HG03558 (cell line): ENCODE measurements around the gene MYO16.
"Not testable (repeated sequence)": the region's sequence is repeated elsewhere in the genome, so short reads cannot be mapped to it uniquely, and the experiment has no call there.

Experiments
- ATAC-seq: cut with Tn5 transposase; IDR thresholded peaks from one replicate; pipeline ENCODE4 v1.9.1; 2021; ENCODE audit warnings: moderate number of reproducible peaks; ENCODE audit not compliant: unreplicated experiment; ENCODE audit errors: extremely low read depth

The MYO16 gene

DNA sequence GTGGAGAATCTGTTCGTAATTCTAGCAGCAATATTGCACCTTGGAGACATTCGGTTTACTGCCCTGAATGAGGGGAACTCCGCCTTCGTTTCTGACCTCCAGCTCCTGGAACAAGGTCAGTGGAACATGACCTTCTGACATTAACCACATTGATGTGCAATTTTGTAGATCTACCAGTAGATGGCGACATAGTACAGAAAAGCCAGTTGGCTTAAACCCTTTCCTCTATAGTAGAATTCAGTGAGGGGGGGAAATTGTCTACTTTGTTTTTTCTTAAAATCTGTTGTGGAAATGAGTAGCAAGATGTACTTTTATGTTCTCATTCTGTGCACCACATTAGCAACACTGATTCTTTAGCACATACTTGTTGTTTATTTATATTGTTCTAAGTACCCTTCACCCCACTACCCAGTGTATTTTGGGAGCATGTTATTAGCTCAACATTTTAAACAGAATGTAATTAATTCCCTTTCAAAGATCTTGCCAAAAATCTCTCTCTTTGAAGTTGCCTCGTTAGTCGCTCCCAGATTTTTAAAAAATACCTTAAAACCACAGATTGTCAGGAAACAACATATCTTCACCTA, 332.2 kb downstream of the MYO16 start:
- ATAC-seq, result peak; percentile 94

DNA sequence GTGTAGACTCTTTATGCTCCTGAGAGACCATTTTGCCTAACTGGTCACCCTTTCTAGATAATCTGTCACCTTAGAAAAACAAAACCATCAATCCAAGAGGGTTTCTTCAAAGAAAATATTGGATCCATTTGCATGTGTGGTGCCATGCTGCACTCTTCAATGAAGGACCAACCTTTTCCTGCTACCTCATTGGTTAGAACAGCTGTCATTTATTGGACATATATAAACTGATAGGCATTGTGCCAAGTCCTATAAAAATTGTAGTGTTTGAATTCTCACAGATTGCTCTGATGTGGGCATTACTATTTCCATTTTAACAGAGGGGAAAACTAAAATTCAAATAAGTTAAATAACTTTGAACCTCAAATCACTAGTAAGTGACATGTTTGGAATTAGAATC, 333.2 kb downstream of the MYO16 start:
- ATAC-seq, result no peak

DNA sequence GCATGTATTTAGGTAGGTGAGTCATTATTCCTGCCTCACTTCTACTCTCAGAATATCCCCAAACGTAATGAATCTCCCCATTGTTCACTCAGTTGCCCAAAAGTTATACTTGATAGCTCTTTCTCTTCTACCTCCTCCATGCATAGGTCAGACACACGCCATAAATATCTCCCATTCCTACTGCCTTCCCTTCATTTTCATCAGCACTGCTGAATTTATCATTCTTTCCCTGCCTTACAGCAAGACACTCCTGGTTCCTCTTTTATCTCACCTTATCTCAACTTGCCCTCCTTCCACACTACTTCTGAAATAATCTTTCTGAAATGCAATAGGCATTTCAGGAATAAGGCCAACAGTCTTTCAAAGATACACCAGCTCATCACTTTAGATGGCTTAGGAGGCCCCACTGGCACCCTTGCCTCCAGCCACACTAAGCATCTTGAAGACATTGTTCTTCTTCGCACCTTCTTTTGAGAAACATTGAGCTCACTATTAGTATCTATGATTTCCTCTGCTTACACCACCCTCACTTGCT, 333.9 kb downstream of the MYO16 start:
- ATAC-seq, result no peak

DNA sequence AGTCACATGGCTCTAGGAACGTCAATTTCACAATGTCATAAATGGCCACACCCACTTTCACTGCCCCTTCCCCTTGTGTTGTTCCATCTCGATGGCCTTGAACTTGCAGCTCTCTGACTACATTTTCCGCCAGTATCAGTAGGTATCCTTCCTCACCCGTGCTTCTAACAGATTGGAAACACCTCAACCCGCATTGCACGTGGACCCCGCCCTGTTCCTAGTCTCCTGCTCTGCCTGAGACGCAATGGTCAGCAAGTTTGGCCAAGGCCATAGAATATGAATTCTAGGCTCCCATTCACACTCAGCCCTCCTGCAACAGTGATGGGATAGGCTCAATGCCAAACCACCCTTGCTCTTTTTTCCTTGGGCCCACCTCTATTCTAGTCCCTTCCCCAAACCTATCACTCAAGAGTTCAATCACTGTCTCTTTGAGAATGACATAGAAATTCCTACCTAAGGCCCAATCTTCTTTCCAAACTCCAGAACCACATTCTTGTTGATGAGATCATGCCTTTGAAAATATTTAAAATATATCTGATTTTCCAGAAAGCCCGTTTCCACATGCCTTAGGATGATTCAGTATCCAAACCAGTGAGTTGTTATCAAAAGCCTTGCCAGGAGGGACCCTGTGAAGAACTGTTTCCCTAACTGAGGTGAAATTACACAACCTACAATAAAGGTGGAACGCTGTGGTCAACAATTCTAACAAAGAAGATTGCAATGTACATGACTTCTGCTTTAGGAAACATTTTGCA, 334.6 kb downstream of the MYO16 start:
- no peak for ATAC-seq

DNA sequence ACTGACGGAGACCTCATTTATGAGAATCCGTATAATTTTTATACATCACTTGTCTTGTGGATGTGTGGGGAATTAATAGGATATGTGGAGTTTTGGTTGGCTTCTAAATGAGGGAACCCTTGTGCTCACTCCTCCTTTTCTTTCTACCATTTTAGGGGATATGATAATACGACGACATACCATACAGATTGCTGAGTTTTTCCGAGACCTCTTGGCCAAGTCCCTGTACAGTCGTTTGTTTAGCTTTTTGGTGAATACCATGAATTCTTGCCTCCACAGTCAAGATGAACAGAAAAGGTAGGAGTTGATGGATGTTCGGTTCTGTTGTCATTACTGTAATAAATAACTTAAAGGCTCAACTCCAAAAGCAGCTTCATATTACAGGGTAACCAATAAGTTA, 335.2 kb downstream of the MYO16 start:
- no peak for ATAC-seq

- no peak for ATAC-seq
Observed at GRCh38 chr13:108967371-108967770, 338.0 kb downstream of the MYO16 start.

DNA sequence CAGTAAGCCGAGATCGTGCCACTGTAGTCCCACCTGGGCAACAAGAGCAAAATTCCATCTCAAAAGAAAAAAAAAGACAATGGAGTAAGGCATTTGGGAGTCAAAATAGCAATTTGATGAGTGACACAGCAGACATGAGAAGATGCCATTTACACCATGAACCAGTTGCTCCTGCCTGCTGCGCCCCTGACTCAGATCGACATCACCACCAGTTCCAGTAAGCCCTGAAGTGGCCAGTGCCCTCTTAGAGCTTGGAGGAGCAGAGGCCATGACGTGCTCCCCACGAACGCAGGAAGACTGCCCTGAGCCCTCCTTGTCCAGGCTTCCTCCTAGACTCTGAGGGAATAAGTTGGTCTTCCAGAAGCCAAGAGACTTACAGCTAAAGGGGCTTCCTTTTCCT, 339.2 kb downstream of the MYO16 start:
- ATAC-seq, result no peak

DNA sequence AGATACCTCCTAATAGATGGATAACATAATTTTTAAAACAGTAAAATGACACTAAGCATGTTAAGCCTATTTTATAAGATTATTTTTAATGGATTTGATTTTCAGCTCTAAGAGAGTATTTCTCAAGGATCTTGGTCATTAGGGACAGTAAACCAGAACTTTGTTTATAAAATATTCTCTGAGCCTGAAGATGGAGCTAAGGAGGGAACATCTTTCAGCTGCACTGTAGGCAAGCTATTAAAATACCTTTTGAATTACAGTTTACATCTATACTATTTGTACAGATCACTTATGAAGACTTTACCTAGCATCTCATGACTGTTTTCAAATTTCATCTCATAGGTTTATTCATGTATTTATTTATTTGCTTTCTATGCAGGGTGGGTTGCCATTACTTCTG, 345.3 kb downstream of the MYO16 start:
- no peak for ATAC-seq

DNA sequence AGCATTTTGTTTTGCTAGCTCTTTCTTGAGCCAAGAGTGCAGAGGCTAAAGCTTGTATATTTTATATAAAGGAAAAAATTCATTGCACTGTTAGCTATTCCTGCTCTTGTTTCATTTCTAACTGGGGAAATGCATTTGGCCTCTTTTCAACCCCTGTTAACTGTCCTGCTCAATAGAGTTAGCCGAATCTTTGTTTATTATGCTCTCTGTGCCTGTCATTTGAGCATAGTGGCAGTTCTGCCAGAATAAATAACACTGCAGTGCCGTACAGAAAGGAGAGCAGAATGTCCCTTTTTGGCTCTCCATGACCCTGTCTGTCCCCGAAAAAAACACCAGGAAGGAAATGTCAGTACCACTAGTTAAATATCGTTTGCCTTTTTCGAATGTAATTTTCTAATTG, 350.8 kb downstream of the MYO16 start:
- ATAC-seq, result no peak

GRCh38 chr13:108981407-108981806, 352.0 kb downstream of the MYO16 start:
- ATAC-seq, result no peak

DNA sequence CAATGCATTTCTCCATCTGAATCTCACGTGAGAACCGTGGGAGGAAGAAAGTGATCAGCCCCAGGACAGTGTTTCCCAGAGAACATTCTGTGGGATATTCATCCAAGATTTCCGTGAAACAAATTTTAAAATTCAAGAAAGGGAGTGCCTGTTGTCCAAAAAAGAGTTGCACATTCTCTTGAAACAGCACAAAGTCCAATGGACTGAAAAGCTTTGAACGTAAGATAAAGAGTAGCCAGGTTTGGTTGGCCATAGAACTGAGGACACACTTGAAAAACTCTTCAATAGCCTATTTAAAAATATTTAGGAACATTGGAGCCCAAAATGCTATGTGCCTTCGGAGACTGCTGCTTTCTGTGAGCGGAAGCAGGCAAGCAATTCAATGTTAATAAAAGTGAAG, 353.9 kb downstream of the MYO16 start:
- ATAC-seq, result no peak

DNA sequence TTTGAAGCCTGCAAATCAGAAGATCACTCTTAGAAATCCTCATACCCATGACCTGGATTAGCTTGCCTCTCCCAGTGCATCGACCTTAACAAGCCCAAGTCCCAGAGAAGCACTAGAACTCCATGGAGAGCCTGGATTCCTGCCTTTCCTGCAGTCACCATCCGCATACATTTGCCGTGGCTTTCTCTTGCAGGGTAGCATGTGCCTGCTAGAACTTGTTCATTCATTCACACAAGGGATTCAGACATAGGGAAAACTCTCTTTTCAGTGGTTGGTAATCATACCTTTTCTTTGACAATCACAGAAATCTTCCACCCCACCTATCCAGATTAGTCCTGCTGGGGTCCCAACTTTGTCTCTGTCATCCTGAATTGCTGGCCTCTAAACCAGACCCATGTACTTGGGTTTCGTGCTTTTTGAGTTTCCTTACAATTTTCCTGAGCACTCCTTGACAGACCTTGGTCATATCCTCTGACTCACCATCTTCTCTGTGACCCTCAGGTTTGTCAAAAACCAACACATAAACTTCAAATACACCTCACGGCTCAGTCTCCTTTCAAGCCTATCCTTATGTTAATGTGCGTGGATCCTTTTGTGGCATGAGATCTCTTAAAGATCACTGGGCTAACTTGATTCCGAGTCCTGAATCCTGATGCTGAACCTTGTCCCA, 355.0 kb downstream of the MYO16 start:
- ATAC-seq, result no peak

GRCh38 chr13:108985166-108985565, 355.8 kb downstream of the MYO16 start:
- no peak for ATAC-seq

- ATAC-seq, result no peak
Observed at GRCh38 chr13:108987517-108987916, 358.1 kb downstream of the MYO16 start.

DNA sequence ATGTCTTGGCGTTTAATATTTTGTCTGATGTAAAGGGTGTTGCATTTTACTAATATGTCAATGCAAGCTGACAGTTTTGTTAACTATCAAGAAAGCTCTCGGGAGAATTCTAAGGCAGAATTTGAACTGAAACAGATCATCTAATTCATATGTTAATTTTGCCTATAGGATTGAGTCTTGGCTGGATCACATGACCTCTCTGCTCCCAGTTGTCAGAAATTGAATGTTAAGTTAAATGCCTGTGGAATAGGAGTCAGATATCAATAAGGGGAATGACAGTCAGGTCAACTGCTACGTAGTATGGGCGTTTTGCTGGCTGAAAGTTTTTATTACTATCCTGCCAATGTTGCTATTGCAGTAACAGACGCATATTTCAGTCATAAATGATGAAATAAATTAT, 358.5 kb downstream of the MYO16 start:
- no peak for ATAC-seq

- not testable (repeated sequence) for ATAC-seq
Observed at GRCh38 chr13:108991416-108991815, 362.0 kb downstream of the MYO16 start.

DNA sequence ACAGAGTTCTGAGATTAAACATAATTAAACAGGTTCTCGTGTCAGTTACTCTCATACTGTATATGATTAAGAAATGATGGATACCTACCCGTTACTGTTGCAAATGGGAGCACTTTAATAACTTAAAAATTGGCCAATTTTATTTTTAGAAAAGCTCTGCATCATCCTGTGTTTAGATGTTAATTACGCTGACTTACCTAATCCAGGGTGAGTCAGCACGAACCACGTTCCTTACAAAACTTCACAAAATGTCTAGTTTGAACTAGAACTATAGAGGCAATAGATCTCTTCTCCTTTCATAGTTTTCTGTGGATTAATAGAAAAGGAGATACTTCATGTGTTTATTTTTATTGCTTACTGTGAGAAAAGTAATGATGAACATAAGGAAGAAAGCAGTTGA, 363.9 kb downstream of the MYO16 start:
- ATAC-seq, result no peak

DNA sequence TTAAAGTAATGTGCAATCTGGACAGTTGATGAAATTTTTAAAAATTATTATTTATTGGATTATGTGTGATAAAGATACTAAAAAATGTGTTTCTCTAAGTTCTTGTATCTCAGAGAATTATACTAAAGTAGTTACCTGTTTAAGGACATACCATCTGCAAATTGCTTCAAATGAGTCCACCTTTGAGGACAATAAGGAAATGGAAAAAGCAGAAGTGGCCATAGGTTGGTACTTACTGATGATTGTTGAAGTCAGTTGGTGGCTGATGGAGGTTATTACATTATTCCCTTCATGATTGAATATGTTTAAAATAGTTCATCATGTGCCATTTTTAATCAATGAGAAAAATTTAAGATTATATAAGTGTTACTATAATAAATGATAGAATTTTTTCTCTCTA, 367.0 kb downstream of the MYO16 start:
- no peak for ATAC-seq

GRCh38 chr13:109000207-109000606, 370.8 kb downstream of the MYO16 start:
- ATAC-seq, result no peak

DNA sequence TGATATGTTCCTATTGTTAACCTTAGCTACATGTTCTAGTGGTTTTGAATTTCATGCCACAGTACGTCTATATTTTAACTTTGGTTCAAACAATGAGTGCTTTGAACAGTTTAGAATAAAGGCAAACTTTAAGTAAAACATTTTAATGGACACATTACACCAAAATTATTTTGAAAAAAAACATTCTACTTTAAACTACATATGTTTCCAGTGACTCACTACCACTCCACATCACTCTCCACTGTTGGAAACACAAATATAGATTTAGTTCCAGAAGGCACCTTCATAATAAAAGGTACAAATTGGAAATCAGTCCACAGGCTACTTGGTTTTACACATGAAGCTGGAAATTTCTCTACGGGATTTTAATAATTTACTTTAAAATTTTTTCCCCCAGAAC, 373.5 kb downstream of the MYO16 start:
- no peak for ATAC-seq

DNA sequence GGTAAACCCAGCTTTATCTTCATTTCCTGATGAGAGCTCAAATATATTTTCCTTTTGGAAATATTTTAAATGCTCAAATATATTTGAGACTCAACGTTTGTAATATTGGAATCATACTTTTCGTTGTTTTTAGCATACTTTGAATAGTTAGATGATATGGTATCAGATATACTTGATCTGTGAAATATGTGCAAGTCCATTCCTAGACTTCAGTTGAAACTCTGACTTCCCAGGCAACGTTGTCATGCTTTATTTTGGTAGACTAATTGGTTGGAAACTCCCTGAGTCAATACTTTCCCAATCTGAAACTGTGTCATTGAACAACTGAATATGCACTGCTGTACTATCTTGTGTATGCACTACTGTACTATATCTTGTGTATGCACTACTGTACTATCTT, 378.5 kb downstream of the MYO16 start:
- no peak for ATAC-seq
